Astrocyte of the spinal cord (primary cell): ENCODE measurements around the gene SPP2.
A peak's percentile ranks its signal among the peaks of the same experiment; 100 is the strongest.

ENCODE experiments used
- DNase-seq: peaks from one replicate; pipeline ENCODE4 v3.0.0; 2011; ENCODE audit warnings: low read depth, low spot score
- H3K4me3 ChIP-seq: 2 replicates; pipeline ENCODE4 v1.5.1; 2011; ENCODE audit warnings: low read depth, mild to moderate bottlenecking, low read length, moderate library complexity
- in situ Hi-C: cut with HindIII; loops from 2 replicates; pipeline ENCODE4 v1.10.0; 2017; ENCODE audit warnings: low sequenced_read_pairs
- TF ChIP-seq, protein P1 (sequence below): IDR thresholded peaks from 2 replicates; pipeline ENCODE4 v1.5.1; 2012; ENCODE audit warnings: low read depth, mild to moderate bottlenecking, low read length, inconsistent platforms

The SPP2 gene

GRCh38 chr2:234110219-234110618 lies 59.7 kb downstream of the SPP2 start:
- no peak for DNase-seq
- TF ChIP-seq, protein P1, sequence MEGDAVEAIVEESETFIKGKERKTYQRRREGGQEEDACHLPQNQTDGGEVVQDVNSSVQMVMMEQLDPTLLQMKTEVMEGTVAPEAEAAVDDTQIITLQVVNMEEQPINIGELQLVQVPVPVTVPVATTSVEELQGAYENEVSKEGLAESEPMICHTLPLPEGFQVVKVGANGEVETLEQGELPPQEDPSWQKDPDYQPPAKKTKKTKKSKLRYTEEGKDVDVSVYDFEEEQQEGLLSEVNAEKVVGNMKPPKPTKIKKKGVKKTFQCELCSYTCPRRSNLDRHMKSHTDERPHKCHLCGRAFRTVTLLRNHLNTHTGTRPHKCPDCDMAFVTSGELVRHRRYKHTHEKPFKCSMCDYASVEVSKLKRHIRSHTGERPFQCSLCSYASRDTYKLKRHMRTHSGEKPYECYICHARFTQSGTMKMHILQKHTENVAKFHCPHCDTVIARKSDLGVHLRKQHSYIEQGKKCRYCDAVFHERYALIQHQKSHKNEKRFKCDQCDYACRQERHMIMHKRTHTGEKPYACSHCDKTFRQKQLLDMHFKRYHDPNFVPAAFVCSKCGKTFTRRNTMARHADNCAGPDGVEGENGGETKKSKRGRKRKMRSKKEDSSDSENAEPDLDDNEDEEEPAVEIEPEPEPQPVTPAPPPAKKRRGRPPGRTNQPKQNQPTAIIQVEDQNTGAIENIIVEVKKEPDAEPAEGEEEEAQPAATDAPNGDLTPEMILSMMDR: no peak
- in situ Hi-C loops: no loop called here
- H3K4me3 ChIP-seq: no peak overlapping the region

DNA sequence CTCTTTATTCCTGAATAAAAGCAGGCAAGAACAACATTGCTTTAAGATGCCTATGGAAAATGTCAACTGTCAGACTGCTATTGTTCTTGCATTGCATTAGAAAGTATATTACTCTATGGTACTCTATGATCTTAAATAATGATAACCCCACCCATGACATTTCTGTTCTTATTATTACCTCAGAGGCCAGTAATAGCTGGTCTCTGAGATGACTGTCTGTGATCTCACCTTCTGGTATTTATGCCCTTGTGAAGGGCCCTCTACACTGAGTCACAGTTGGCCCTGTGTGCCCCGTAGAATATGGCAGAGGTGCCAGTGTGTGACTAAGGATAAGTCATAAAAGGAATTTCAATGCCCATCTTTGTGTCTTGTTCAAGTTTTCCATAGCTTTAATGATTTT lies 61.0 kb downstream of the SPP2 start:
- TF ChIP-seq, protein P1: no peak
- in situ Hi-C loops: no loop called here
- DNase-seq: peak; percentile 50
- no peak overlapping the region for H3K4me3 ChIP-seq

DNA sequence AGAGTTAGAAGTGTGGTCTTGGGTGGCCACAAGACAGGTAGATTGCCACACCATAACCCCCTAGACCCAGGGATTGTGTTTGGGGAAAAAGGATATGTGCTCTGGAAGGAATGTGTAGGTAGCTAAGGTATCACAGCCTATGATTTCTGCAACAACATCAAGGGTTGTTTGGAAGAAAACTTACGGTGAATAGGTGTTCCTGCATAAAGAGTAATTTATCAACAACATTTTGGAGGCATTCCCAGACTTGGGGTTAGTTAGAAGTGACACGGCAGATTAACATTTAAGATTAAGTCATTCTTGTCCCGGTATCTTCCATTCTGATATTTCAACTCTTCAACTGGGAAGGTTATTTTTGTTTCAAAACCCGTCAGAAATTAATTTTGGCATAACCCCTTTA lies 65.5 kb downstream of the SPP2 start:
- TF ChIP-seq, protein P1: no peak
- H3K4me3 ChIP-seq: no peak overlapping the region
- no peak for DNase-seq
- in situ Hi-C loops: no loop called here

GRCh38 chr2:234121999-234122398 lies 71.5 kb downstream of the SPP2 start:
- in situ Hi-C loops: no loop called here
- no peak overlapping the region for H3K4me3 ChIP-seq
- no peak for DNase-seq
- TF ChIP-seq, protein P1: no peak

DNA sequence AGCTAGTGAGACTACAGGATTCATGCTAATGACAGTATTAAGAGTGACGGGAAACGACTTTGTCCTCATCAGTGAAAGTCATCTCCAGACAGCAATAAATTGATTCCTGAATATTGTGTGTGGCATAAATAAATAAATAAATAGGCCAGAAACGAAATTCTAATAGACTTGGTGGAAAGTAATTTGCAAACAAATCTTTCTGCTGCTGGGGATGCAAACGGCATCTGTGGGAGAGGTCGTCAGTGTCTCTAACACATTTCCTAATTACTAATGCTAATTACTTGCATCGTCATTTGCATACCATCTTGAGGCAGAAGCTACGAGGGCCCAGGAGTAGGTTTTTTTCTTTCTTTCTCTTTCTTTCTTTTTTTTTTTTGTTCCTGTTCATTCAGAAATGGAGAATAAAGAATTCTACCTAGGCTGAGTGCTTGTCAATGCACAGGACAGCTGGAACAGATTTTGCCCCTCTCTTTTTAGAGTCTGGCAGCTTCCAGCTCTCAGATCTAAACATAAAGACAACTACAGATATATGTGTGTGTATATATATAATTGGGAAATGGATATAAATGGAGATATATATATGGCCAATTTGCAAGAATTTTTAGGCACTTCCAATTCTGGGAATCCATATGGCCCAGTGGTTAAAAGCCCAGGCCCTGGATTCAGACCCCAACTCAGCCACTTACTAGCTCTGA lies 75.1 kb downstream of the SPP2 start:
- in situ Hi-C loops: no loop called here

DNA sequence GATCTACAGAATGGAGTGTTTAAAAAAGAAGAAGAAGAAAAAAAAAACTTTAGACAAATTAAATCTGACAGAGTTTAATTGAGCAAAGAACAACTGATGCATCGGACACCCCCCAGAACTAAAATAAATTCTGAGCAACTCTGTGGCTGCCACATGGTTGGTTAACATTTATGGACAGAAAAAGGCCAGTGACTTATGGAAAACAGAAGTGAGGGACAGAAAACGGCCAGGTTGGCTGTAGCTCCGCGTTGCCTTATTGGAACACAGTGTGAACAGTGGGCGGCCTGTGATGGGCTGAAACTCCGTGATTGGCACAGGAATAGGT lies 75.6 kb downstream of the SPP2 start:
- in situ Hi-C loops: no loop called here

More for the DNA sequence above, 75.1 kb downstream of the SPP2 start:
- no peak overlapping the region for H3K4me3 ChIP-seq
- no peak for DNase-seq
- TF ChIP-seq, protein P1: no peak

More for the DNA sequence above, 75.6 kb downstream of the SPP2 start:
- DNase-seq: no peak
- no peak overlapping the region for H3K4me3 ChIP-seq
- TF ChIP-seq, protein P1: no peak
